ENCODE measurements around the gene ALAS2. TPM values are rescaled to one million over a fixed set of nuclear protein-coding genes. Genes with fewer than 3 reads are reported as not detected.

ALAS2 gene
- total RNA-seq, 1 experiment from 2014 or later: not detected

DNA sequence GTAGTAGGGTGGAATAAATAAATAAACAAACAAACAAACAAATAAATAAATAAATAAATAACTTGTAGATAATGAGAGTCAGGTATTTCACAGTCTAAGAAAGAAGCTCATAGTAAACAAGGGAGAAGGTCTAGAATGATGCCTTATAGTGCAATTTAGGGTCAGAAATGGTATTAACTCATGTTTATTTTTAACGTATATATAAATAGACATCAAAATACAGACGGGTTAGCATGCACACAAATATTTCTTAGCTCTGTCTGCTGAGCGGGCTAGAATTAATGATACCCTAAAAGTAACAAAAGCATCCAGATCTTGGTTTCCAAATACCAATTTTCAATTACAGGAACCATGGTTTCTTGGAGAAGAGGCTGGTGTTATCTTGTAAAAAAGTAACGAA is 53.4 kb downstream of the ALAS2 start:
- no peaks in the 10 kb centered on the region for H3K27me3 Mint-ChIP-seq (ENCODE audit: insufficient read depth, unreplicated experiment)
- ChIA-PET CTCF (no interaction called here), POLR2A (no interaction called here)
- H3K27me3 ChIP-seq (replicated peaks; ENCODE audit: control insufficient read depth, insufficient read depth, low read length): no peaks in the 10 kb centered on the region
- H3K4me1 ChIP-seq: no peaks in the 10 kb centered on the region
- no peaks in the 10 kb centered on the region for H3K9me3 ChIP-seq
- no peak overlapping the region for H3K27ac Mint-ChIP-seq (ENCODE audit: unreplicated experiment)
- no peaks in the 10 kb centered on the region for H3K36me3 Mint-ChIP-seq (ENCODE audit: insufficient read depth, unreplicated experiment)
- DNase-seq: no peak
- H3K4me3 Mint-ChIP-seq (ENCODE audit: unreplicated experiment): no peak overlapping the region
- no peaks in the 10 kb centered on the region for H3K36me3 ChIP-seq (ENCODE audit: control insufficient read depth, insufficient read depth, low read length)
- TF ChIP-seq, protein P1, sequence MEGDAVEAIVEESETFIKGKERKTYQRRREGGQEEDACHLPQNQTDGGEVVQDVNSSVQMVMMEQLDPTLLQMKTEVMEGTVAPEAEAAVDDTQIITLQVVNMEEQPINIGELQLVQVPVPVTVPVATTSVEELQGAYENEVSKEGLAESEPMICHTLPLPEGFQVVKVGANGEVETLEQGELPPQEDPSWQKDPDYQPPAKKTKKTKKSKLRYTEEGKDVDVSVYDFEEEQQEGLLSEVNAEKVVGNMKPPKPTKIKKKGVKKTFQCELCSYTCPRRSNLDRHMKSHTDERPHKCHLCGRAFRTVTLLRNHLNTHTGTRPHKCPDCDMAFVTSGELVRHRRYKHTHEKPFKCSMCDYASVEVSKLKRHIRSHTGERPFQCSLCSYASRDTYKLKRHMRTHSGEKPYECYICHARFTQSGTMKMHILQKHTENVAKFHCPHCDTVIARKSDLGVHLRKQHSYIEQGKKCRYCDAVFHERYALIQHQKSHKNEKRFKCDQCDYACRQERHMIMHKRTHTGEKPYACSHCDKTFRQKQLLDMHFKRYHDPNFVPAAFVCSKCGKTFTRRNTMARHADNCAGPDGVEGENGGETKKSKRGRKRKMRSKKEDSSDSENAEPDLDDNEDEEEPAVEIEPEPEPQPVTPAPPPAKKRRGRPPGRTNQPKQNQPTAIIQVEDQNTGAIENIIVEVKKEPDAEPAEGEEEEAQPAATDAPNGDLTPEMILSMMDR (IDR thresholded peaks at IDR 0.05; ENCODE audit: insufficient read depth in 1 of 2, low read depth in 1 of 2, low read length in 1 of 2, severe bottlenecking in 1 of 2, unreplicated experiment in 1 of 2): no peak
- intact Hi-C loops (cut with micrococcal nuclease; ENCODE audit: unreplicated experiment): no loop called here
- no peaks in the 10 kb centered on the region for H3K4me1 Mint-ChIP-seq (ENCODE audit: low read depth, unreplicated experiment)
- no peak overlapping the region for H3K4me3 ChIP-seq (ENCODE audit: low read depth, low read length)
- no TSS peak for BruUV-seq (replicated peaks)
- no peaks in the 10 kb centered on the region for H3K9me3 Mint-ChIP-seq (ENCODE audit: unreplicated experiment)

DNA sequence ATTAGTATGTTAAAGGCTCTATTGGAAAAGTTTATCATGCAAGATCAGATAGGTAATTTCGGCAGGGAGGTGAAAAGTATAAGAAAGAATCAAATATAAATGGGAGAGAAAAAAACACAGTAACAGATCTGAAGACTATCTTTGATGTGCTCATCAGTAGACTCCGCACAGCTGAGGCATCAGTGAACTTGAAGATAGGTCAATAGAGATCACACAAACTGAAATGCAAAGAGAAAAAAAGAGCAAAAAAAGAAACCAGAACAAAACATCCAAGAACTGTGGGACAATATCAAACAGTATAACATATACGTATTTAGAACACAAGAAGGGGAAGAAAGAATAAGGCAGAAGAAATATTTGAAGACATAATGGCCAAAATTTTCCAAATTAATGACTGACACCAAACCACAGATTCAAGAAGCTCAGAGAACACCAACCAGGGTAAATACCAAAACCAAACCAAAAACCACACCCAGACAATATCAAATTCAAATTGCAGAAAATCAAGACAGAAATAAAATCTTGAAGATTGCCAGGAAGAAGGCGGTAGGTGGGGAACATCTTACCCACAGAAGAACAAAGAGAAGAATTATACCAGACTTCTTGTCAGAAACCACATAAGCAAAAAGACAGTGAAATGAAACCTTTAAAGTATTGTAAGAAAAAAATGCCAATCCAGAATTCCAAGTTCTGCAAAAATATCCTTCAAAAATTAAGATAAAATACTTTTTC is 65.8 kb downstream of the ALAS2 start:
- TF ChIP-seq, protein P1 (IDR thresholded peaks at IDR 0.05; ENCODE audit: insufficient read depth in 1 of 2, low read depth in 1 of 2, low read length in 1 of 2, severe bottlenecking in 1 of 2, unreplicated experiment in 1 of 2): no peak
- Histone ChIP-seq H3K9me3 (no peaks in the 10 kb centered on the region), H3K36me3 (ENCODE audit: control insufficient read depth, insufficient read depth, low read length) (no peaks in the 10 kb centered on the region), H3K4me1 (no peaks in the 10 kb centered on the region), H3K27me3 (replicated peaks; ENCODE audit: control insufficient read depth, insufficient read depth, low read length) (no peaks in the 10 kb centered on the region), H3K4me3 (ENCODE audit: low read depth, low read length) (no peak overlapping the region)
- CTCF ChIA-PET: no interaction called here
- no peak for DNase-seq
- peaks cover 9% of the 10 kb centered on the region for H3K27me3 Mint-ChIP-seq (ENCODE audit: insufficient read depth, unreplicated experiment)
- no peak overlapping the region for H3K27ac Mint-ChIP-seq (ENCODE audit: unreplicated experiment)
- no peak overlapping the region for H3K4me3 Mint-ChIP-seq (ENCODE audit: unreplicated experiment)
- intact Hi-C loops (cut with micrococcal nuclease; ENCODE audit: unreplicated experiment): no loop called here
- H3K4me1 Mint-ChIP-seq (ENCODE audit: low read depth, unreplicated experiment): no peaks in the 10 kb centered on the region
- no peaks in the 10 kb centered on the region for H3K9me3 Mint-ChIP-seq (ENCODE audit: unreplicated experiment)
- POLR2A ChIA-PET: no interaction called here
- no peaks in the 10 kb centered on the region for H3K36me3 Mint-ChIP-seq (ENCODE audit: insufficient read depth, unreplicated experiment)
- no TSS peak for BruUV-seq (replicated peaks)

DNA sequence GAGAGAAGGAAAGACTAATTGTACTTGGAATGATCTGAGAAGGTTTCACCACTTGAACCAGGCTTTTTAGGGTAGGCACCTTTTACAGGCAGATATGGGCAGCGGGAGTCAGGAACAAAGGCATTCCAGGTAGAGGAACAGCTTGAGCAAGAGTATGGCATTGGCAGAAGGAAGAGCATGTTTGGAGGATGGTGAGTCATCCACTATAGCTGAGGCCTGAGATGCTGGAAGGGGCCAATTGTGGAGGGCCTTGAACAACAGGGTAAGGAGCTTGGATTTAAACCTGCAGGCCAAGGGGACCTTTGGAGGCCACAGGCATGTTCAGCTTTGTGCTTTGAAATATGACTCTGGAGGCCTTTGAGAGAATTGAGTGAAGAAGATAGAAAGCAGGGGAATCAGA is 69.0 kb downstream of the ALAS2 start:
- Histone ChIP-seq H3K4me3 (ENCODE audit: low read depth, low read length) (no peak overlapping the region), H3K9me3 (no peaks in the 10 kb centered on the region), H3K4me1 (no peaks in the 10 kb centered on the region), H3K27me3 (replicated peaks; ENCODE audit: control insufficient read depth, insufficient read depth, low read length) (no peaks in the 10 kb centered on the region), H3K36me3 (ENCODE audit: control insufficient read depth, insufficient read depth, low read length) (no peaks in the 10 kb centered on the region)
- H3K4me1 Mint-ChIP-seq (ENCODE audit: low read depth, unreplicated experiment): no peaks in the 10 kb centered on the region
- DNase-seq: no peak
- CTCF ChIA-PET: no interaction called here
- no peak overlapping the region for H3K27ac Mint-ChIP-seq (ENCODE audit: unreplicated experiment)
- intact Hi-C loops (cut with micrococcal nuclease; ENCODE audit: unreplicated experiment): no loop called here
- POLR2A ChIA-PET: no interaction called here
- peaks cover 9% of the 10 kb centered on the region for H3K27me3 Mint-ChIP-seq (ENCODE audit: insufficient read depth, unreplicated experiment)
- no peaks in the 10 kb centered on the region for H3K36me3 Mint-ChIP-seq (ENCODE audit: insufficient read depth, unreplicated experiment)
- no peak overlapping the region for H3K4me3 Mint-ChIP-seq (ENCODE audit: unreplicated experiment)
- TF ChIP-seq, protein P1 (IDR thresholded peaks at IDR 0.05; ENCODE audit: insufficient read depth in 1 of 2, low read depth in 1 of 2, low read length in 1 of 2, severe bottlenecking in 1 of 2, unreplicated experiment in 1 of 2): no peak
- no TSS peak for BruUV-seq (replicated peaks)
- H3K9me3 Mint-ChIP-seq (ENCODE audit: unreplicated experiment): no peaks in the 10 kb centered on the region

Other genes with a start within 250 kb of the ALAS2 start
- gene ITIH6, start 232.7 kb downstream of the ALAS2 start, total RNA-seq (2022): 0.29 and 0.39 TPM in 2 replicates
- 96.0 and 103 TPM in 2 replicates for gene MAGED2, start 223.2 kb downstream of the ALAS2 start, total RNA-seq (2022)
- gene TRO, start 110.2 kb downstream of the ALAS2 start, total RNA-seq (2022): not detected in 2 replicates
- gene PFKFB1, start 36.8 kb downstream of the ALAS2 start, total RNA-seq (2022): 0.21 TPM in 1 of 2 replicates, not detected in the other
- 17.0 and 19.6 TPM in 2 replicates for gene APEX2, start 30.6 kb downstream of the ALAS2 start, total RNA-seq (2022)
- gene PAGE2B, start 44.1 kb upstream of the ALAS2 start, total RNA-seq (2022): not detected in 2 replicates
- not detected in 2 replicates for gene PAGE2, start 58.0 kb upstream of the ALAS2 start, total RNA-seq (2022)
- gene PAGE5, start 189.4 kb upstream of the ALAS2 start, total RNA-seq (2022): not detected in 2 replicates
- gene PAGE3, start 233.9 kb upstream of the ALAS2 start, total RNA-seq (2022): not detected in 2 replicates

All from Caco-2 (cell line).